M059J (cell line): ENCODE results near the gene IL17RD. TPM values are rescaled to one million over a fixed set of nuclear protein-coding genes. Genes with fewer than 3 reads are reported as not detected.

Experiments used
- DNase-seq: peaks from one replicate; pipeline ENCODE4 v3.0.0-alpha.2; 2012; ENCODE audit warnings: low read depth
- total RNA-seq: library from RNA; depleted of rRNA; stranded (reverse); fragments of >200 nt; shearing (Covaris generic); gene quantifications from 2 replicates; pipeline ENCODE4 v1.2.3, GENCODE V29; 2014

The IL17RD gene
- total RNA-seq, 1 experiment from 2014 or later: 1.6 TPM

GRCh38 chr3:57130571-57131209 lies 34.5 kb downstream of the IL17RD start:
- no peak for DNase-seq

- DNase-seq: no peak
Measured at GRCh38 chr3:57128826-57129667, 36.1 kb downstream of the IL17RD start.

- DNase-seq: no peak
Measured at GRCh38 chr3:57127891-57128518, 37.1 kb downstream of the IL17RD start.

GRCh38 chr3:57126244-57126643 lies 38.9 kb downstream of the IL17RD start:
- no peak for DNase-seq

- DNase-seq: no peak
Measured at GRCh38 chr3:57120451-57121174, 44.5 kb downstream of the IL17RD start.

- DNase-seq: no peak
Measured at GRCh38 chr3:57120040-57120439, 45.1 kb downstream of the IL17RD start.

- no peak for DNase-seq
Measured at GRCh38 chr3:57118254-57118653, 46.9 kb downstream of the IL17RD start.

- no peak for DNase-seq
Measured at GRCh38 chr3:57116501-57116900, 48.7 kb downstream of the IL17RD start.

GRCh38 chr3:57112206-57112605 lies 52.9 kb downstream of the IL17RD start:
- no peak for DNase-seq

- no peak for DNase-seq
Measured at GRCh38 chr3:57110798-57111197, 54.4 kb downstream of the IL17RD start.

- no peak for DNase-seq
Measured at GRCh38 chr3:57110214-57110613, 54.9 kb downstream of the IL17RD start.

GRCh38 chr3:57109437-57110199 lies 55.5 kb downstream of the IL17RD start:
- no peak for DNase-seq

- DNase-seq: no peak
Measured at GRCh38 chr3:57108684-57109083, 56.5 kb downstream of the IL17RD start.

GRCh38 chr3:57105585-57105984 lies 59.6 kb downstream of the IL17RD start:
- no peak for DNase-seq

- DNase-seq: peak; percentile 62
Measured at GRCh38 chr3:57100046-57100695, 65.0 kb downstream of the IL17RD start.

GRCh38 chr3:57098418-57099310 lies 66.5 kb downstream of the IL17RD start:
- peak; percentile 68 for DNase-seq

- DNase-seq: no peak
Measured at GRCh38 chr3:57097536-57097935, 67.6 kb downstream of the IL17RD start.

- DNase-seq: no peak
Measured at GRCh38 chr3:57095363-57095762, 69.8 kb downstream of the IL17RD start.

GRCh38 chr3:57094575-57094974 lies 70.6 kb downstream of the IL17RD start:
- DNase-seq: no peak
